GM18520 (cell line): ENCODE data around the gene ZFPL1.

Source experiments
- ATAC-seq: cut with Tn5 transposase; IDR thresholded peaks from one replicate; pipeline ENCODE4 v1.9.1; 2021; ENCODE audit not compliant: unreplicated experiment

The ZFPL1 gene

GRCh38 chr11:65128182-65129145, 44.4 kb downstream of the ZFPL1 start:
- ATAC-seq: no peak

GRCh38 chr11:65129649-65130441, 45.8 kb downstream of the ZFPL1 start:
- no peak for ATAC-seq

- no peak for ATAC-seq
Observed at GRCh38 chr11:65130631-65131416, 46.8 kb downstream of the ZFPL1 start.

GRCh38 chr11:65131417-65131776, 47.4 kb downstream of the ZFPL1 start:
- no peak for ATAC-seq

- ATAC-seq: no peak
Observed at GRCh38 chr11:65131895-65132237, 47.8 kb downstream of the ZFPL1 start.

GRCh38 chr11:65132238-65132987, 48.4 kb downstream of the ZFPL1 start:
- no peak for ATAC-seq

GRCh38 chr11:65132988-65133700, 49.1 kb downstream of the ZFPL1 start:
- no peak for ATAC-seq

GRCh38 chr11:65133724-65134123, 49.7 kb downstream of the ZFPL1 start:
- no peak for ATAC-seq

GRCh38 chr11:65134240-65134951, 50.4 kb downstream of the ZFPL1 start, which contains the start of gene SYVN1:
TSS of gene SYVN1 (minus strand) at chr11:65134519. CDS start at chr11:65133601, 918 bp downstream.
- peak; percentile 39 for ATAC-seq

GRCh38 chr11:65134952-65135632, 51.1 kb downstream of the ZFPL1 start:
- peak; percentile 67 for ATAC-seq

- ATAC-seq: no peak
Observed at GRCh38 chr11:65135633-65136145, 51.7 kb downstream of the ZFPL1 start.

- no peak for ATAC-seq
Observed at GRCh38 chr11:65136515-65137096, 52.6 kb downstream of the ZFPL1 start.
